ENCODE data around the gene TMEM106C. TPM values are rescaled to one million over a fixed set of nuclear protein-coding genes. Genes with fewer than 3 reads are reported as not detected.

TMEM106C gene
- total RNA-seq (51.7 TPM), polyA plus RNA-seq (ENCODE audit: insufficient read depth, low read depth, low replicate concordance) (126 TPM)
- long read RNA-seq, donor 1, transcript TMEM106C-201 (8 exons, 1,394 nt): major isoform, 9 of 23 reads
- long read RNA-seq, donor 1, transcript TMEM106C-220 (8 exons, 810 nt): minor isoform, 6 of 23 reads
- long read RNA-seq, donor 1, partial matches to known transcripts: 0 of 23 reads
- long read RNA-seq, donor 1, other reads (novel, unspliced or antisense): 0 of 23 reads
- long read RNA-seq, donor 2, transcript TMEM106C-220 (8 exons, 810 nt): major isoform, 6 of 16 reads
- long read RNA-seq, donor 2, partial matches to known transcripts: 0 of 16 reads
- long read RNA-seq, donor 2, other reads (novel, unspliced or antisense): 0 of 16 reads
- long read RNA-seq, donor 3, transcript TMEM106C-201 (8 exons, 1,394 nt): minor isoform, 8 of 34 reads
- long read RNA-seq, donor 3, transcript TMEM106C-202 (8 exons, 1,515 nt): minor isoform, 5 of 34 reads
- long read RNA-seq, donor 3, transcript TMEM106C-220 (8 exons, 810 nt): major isoform, 14 of 34 reads
- long read RNA-seq, donor 3, partial matches to known transcripts: 5 of 34 reads
- long read RNA-seq, donor 3, other reads (novel, unspliced or antisense): 0 of 34 reads
- long read RNA-seq, donor 4, transcript TMEM106C-220 (8 exons, 810 nt): major isoform, 12 of 21 reads
- long read RNA-seq, donor 4, partial matches to known transcripts: 0 of 21 reads
- long read RNA-seq, donor 4, other reads (novel, unspliced or antisense): 0 of 21 reads
- long read RNA-seq, donor 5, partial matches to known transcripts: 0 of 3 reads
- long read RNA-seq, donor 5, other reads (novel, unspliced or antisense): 0 of 3 reads
- long read RNA-seq, donor 6, transcript TMEM106C-201 (8 exons, 1,394 nt): minor isoform, 19 of 124 reads
- long read RNA-seq, donor 6, transcript TMEM106C-202 (8 exons, 1,515 nt): minor isoform, 5 of 124 reads
- long read RNA-seq, donor 6, transcript TMEM106C-220 (8 exons, 810 nt): major isoform, 32 of 124 reads
- long read RNA-seq, donor 6, partial matches to known transcripts: 60 of 124 reads
- long read RNA-seq, donor 6, other reads (novel, unspliced or antisense): 0 of 124 reads
- long read RNA-seq, donor 7, transcript TMEM106C-220 (8 exons, 810 nt): major isoform, 20 of 50 reads
- long read RNA-seq, donor 7, transcript TMEM106C-201 (8 exons, 1,394 nt): major isoform, 20 of 50 reads
- long read RNA-seq, donor 7, partial matches to known transcripts: 5 of 50 reads
- long read RNA-seq, donor 7, other reads (novel, unspliced or antisense): 1 of 50 reads
- long read RNA-seq, donor 8, transcript TMEM106C-220 (8 exons, 810 nt): major isoform, 13 of 26 reads
- long read RNA-seq, donor 8, transcript TMEM106C-201 (8 exons, 1,394 nt): minor isoform, 9 of 26 reads
- long read RNA-seq, donor 8, partial matches to known transcripts: 0 of 26 reads
- long read RNA-seq, donor 8, other reads (novel, unspliced or antisense): 0 of 26 reads
- long read RNA-seq, donor 9, transcript TMEM106C-201 (8 exons, 1,394 nt): minor isoform, 5 of 21 reads
- long read RNA-seq, donor 9, transcript TMEM106C-220 (8 exons, 810 nt): major isoform, 6 of 21 reads
- long read RNA-seq, donor 9, partial matches to known transcripts: 5 of 21 reads
- long read RNA-seq, donor 9, other reads (novel, unspliced or antisense): 0 of 21 reads
- long read RNA-seq, donor 10, transcript TMEM106C-220 (8 exons, 810 nt): minor isoform, 6 of 54 reads
- long read RNA-seq, donor 10, transcript TMEM106C-201 (8 exons, 1,394 nt): major isoform, 8 of 54 reads
- long read RNA-seq, donor 10, partial matches to known transcripts: 36 of 54 reads
- long read RNA-seq, donor 10, other reads (novel, unspliced or antisense): 0 of 54 reads

DNA sequence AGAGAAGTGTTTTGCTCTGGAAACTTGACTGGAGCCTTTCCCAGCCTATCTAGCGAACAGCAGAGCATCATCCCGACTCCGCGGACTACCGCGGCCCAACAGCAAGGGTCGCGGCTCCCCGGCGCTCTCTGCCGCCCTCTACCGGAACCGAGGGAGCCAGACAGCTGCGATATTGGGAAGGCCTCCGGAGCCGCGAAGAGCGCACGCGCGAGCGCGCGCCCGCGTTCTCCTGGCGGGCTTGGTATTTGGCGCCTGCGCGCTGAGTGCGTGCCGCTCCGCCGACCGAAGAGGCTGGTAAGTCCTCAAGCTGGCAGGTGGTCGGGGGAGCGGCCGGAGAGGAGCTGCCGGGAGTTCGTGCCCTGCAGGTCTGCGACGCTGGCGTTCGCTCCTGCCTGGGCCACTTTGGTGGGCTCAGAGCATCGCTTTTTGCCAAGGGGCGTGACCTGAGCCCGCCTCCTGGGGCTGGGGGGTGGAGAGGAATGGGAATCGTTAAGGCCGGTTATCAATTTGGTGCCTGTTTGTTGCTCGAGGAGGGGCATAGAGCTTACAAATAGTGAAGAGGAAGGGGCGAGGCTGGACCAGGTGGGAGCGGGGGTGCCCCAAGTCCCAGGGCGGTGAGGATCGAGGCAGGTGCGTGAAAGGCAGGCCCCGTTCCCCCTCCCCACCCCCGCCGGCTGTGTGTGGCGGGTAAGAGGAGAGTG is at the start of gene TMEM106C:
TSS of gene TMEM106C (plus strand) at position 257 of the 701 bp plus-strand sequence. CDS start 641 bp downstream, outside the sequence.
- Histone ChIP-seq H3K27me3 (ENCODE audit: control insufficient read depth, insufficient read depth, low read length) (no peaks in the 10 kb centered on the region), H3K9ac (ENCODE audit: low read length in 3 of 3) (peak within 1 kb of the TSS; percentile 14 to 80 (median 64)), H3K27ac (ENCODE audit: low read depth in 2 of 2, low read length in 2 of 2) (peak within 1 kb of the TSS in 1 of 2 donors; percentile 4), H3K36me3 (ENCODE audit: control insufficient read depth in 2 of 3, insufficient read depth in 3 of 3, low read length in 3 of 3) (peaks cover 0 to 14% (median 5%) of the 10 kb centered on the region in 3 donors), H3K9me3 (ENCODE audit: control insufficient read depth in 2 of 3, insufficient read depth in 1 of 3, low read length in 3 of 3) (no peaks in the 10 kb centered on the region), H3K4me1 (ENCODE audit: control insufficient read depth in 2 of 3, insufficient read depth in 2 of 3, low read depth in 1 of 3, low read length in 3 of 3) (peaks cover 4 to 15% (median 11%) of the 10 kb centered on the region in 3 donors), H3K4me3 (ENCODE audit: low read length in 3 of 3) (peak within 1 kb of the TSS; percentile 57 to 87 (median 80))
- intact Hi-C loops (cut with DNase I): no loop called here
- FAIRE-seq (no peak), DNase-seq (peak; percentile 96 to 99 (median 97))
- TF ChIP-seq CTCF (IDR thresholded peaks at IDR 0.05; ENCODE audit: borderline replicate concordance, extremely low read depth, insufficient read depth): peak; percentile 97

GRCh38 chr12:47920913-47921312 is 42.5 kb upstream of the TMEM106C start:
- Histone ChIP-seq H3K36me3 (ENCODE audit: control insufficient read depth in 2 of 3, insufficient read depth in 3 of 3, low read length in 3 of 3) (no peaks in the 10 kb centered on the region), H3K27me3 (ENCODE audit: control insufficient read depth, insufficient read depth, low read length) (no peaks in the 10 kb centered on the region), H3K4me1 (ENCODE audit: control insufficient read depth in 2 of 3, insufficient read depth in 2 of 3, low read depth in 1 of 3, low read length in 3 of 3) (no peaks in the 10 kb centered on the region), H3K9me3 (ENCODE audit: control insufficient read depth in 2 of 3, insufficient read depth in 1 of 3, low read length in 3 of 3) (no peaks in the 10 kb centered on the region), H3K4me3 (ENCODE audit: low read length in 3 of 3) (no peak overlapping the region), H3K9ac (ENCODE audit: low read length in 3 of 3) (no peak overlapping the region), H3K27ac (ENCODE audit: low read depth in 2 of 2, low read length in 2 of 2) (no peak overlapping the region)
- intact Hi-C loops (cut with DNase I): no loop called here
- DNase-seq (no peak), FAIRE-seq (no peak)
- TF ChIP-seq CTCF (IDR thresholded peaks at IDR 0.05; ENCODE audit: borderline replicate concordance, extremely low read depth, insufficient read depth): no peak
